PC-3 (cell line): ENCODE data around the gene ARHGAP31.

ENCODE experiments used
- EZH2 ChIP-seq: fragments of 300-600 bp; sonication (generic); IDR thresholded peaks from one replicate; pipeline ENCODE4 v1.6.1; 2017; ENCODE audit warnings: antibody characterized with exemption, mild to moderate bottlenecking, low read length; ENCODE audit not compliant: unreplicated experiment
- EZH2phosphoT487 ChIP-seq: fragments of 300-600 bp; sonication (generic); IDR thresholded peaks from 2 replicates; pipeline ENCODE4 v1.6.1; 2018; ENCODE audit warnings: mild to moderate bottlenecking, antibody characterized with exemption, low read length, borderline replicate concordance
- TF ChIP-seq, protein P1 (sequence below): fragments of 300-600 bp; sonication (generic); conservative IDR thresholded peaks from 2 replicates; pipeline ENCODE4 v1.5.1; 2017; ENCODE audit warnings: antibody characterized with exemption, low read depth, mild to moderate bottlenecking, low read length

DNA sequence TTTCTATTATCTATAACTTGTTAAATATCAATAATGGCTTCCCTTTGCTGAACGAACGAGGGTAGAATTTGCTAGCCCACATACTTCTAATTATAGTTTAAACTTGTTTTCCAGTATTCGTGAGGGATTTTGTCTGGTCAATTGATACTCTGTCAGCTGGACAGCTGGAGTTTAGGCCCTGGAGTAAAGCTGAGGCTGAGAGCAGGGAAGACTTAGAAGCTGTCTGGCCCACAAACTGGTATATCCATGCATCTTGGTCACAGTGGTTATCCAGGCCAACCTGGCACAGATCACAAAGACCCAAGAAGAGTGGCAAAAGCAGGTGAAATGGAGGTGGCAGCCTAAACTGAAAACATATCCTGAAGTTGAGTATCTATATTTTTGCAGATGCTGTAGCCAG is 19.3 kb downstream of the ARHGAP31 start:
- TF ChIP-seq, protein P1, sequence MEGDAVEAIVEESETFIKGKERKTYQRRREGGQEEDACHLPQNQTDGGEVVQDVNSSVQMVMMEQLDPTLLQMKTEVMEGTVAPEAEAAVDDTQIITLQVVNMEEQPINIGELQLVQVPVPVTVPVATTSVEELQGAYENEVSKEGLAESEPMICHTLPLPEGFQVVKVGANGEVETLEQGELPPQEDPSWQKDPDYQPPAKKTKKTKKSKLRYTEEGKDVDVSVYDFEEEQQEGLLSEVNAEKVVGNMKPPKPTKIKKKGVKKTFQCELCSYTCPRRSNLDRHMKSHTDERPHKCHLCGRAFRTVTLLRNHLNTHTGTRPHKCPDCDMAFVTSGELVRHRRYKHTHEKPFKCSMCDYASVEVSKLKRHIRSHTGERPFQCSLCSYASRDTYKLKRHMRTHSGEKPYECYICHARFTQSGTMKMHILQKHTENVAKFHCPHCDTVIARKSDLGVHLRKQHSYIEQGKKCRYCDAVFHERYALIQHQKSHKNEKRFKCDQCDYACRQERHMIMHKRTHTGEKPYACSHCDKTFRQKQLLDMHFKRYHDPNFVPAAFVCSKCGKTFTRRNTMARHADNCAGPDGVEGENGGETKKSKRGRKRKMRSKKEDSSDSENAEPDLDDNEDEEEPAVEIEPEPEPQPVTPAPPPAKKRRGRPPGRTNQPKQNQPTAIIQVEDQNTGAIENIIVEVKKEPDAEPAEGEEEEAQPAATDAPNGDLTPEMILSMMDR: no peak
- TF ChIP-seq EZH2 (no peak), EZH2phosphoT487 (no peak)
